T-helper 17 cell (primary cell): ENCODE measurements around the gene ABCG1. TPM values are rescaled to one million over a fixed set of nuclear protein-coding genes. Genes with fewer than 3 reads are reported as not detected.
"Not testable (repeated sequence)": the region's sequence is repeated elsewhere in the genome, so short reads cannot be mapped to it uniquely, and the experiment has no call there.

ENCODE experiments used
- ATAC-seq: fragments of 150-1000 bp; cut with Tn5 transposase; 2 replicates; pipeline ENCODE4 v1.10.0; 2021; ENCODE audit warnings: mild to moderate bottlenecking, moderate library complexity
- DNase-seq, 3 donors: peaks; one replicate each; pipeline versions ENCODE4 v3.0.0 to v3.0.0-alpha.2; 2020 to 2021
- H3K9me3 ChIP-seq: one replicate; pipeline ENCODE4 v1.7.0; 2013; ENCODE audit warnings: low read length, mild to moderate bottlenecking; ENCODE audit not compliant: control insufficient read depth, poor library complexity, severe bottlenecking
- H3K27ac Mint-ChIP-seq: one replicate; pipeline ENCODE4 v1.8.0; 2022; ENCODE audit warnings: mild to moderate bottlenecking, moderate library complexity, mixed read lengths
- H3K27me3 Mint-ChIP-seq: one replicate; pipeline ENCODE4 v1.8.0; 2022; ENCODE audit warnings: mixed read lengths
- H3K36me3 Mint-ChIP-seq: one replicate; pipeline ENCODE4 v1.8.0; 2022; ENCODE audit warnings: low read depth, mixed read lengths
- H3K4me1 Mint-ChIP-seq: one replicate; pipeline ENCODE4 v1.8.0; 2022; ENCODE audit warnings: mild to moderate bottlenecking, mixed read lengths
- H3K4me3 Mint-ChIP-seq: one replicate; pipeline ENCODE4 v1.8.0; 2022; ENCODE audit warnings: mild to moderate bottlenecking, moderate library complexity, mixed read lengths
- total RNA-seq, 4 donors: library from RNA in 2 of 4; stranded (reverse) in 2 of 4; gene quantifications; one replicate each; pipeline ENCODE4 v1.2.3 and lab custom pipeline; 2022 to 2026

ABCG1 gene
- total RNA-seq (10 to 100 TPM; 43.4 to 75.0 TPM), total RNA-seq (lab: John Stamatoyannopoulos, UW) (14.6 to 29.7 reads per million in 2 donors)

GRCh38 chr21:42218836-42219605 is at the start of gene ABCG1:
ABCG1 (plus strand) TSS chr21:42219140; CDS start chr21:42219263, 123 bp downstream.
- ATAC-seq = peak; percentile 44
- H3K9me3 ChIP-seq = no peaks in the 10 kb centered on the region
- H3K27me3 Mint-ChIP-seq = no peaks in the 10 kb centered on the region
- DNase-seq = peak; percentile 49 to 59 (median 56)
- peak within 1 kb of the TSS; percentile 99 for H3K27ac Mint-ChIP-seq
- H3K36me3 Mint-ChIP-seq = peaks cover 5% of the 10 kb centered on the region
- H3K4me3 Mint-ChIP-seq = peak within 1 kb of the TSS; percentile 96
- peaks cover 29% of the 10 kb centered on the region for H3K4me1 Mint-ChIP-seq

DNA sequence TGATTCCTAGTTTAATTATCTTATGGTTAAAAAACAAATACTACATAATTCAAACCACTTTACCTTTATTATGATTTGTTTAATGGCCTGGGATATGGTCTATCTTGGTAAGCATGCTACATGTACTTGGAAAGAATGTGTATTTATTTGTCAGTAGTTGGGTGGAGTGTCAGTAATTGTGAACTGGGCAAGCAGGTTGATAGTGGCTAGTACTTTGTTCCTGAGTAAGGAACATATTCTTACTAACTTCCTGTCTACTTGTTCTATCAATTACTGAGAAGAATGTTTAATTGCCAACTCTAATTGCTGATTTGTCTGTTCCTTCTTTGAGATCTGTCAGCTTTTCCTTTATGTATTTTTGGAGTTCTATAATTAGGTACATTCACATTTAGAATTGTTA is 49.2 kb upstream of the ABCG1 start:
- ATAC-seq = no peak
- Mint-ChIP-seq H3K27ac (no peak overlapping the region), H3K4me3 (no peak overlapping the region), H3K27me3 (no peaks in the 10 kb centered on the region), H3K4me1 (peaks cover 3% of the 10 kb centered on the region), H3K36me3 (no peaks in the 10 kb centered on the region)
- DNase-seq = no peak
- no peaks in the 10 kb centered on the region for H3K9me3 ChIP-seq

GRCh38 chr21:42171091-42172053 is 47.6 kb upstream of the ABCG1 start:
- no peak for ATAC-seq
- Mint-ChIP-seq H3K4me1 (peaks cover 3% of the 10 kb centered on the region), H3K27ac (peak overlapping the region; percentile 79), H3K4me3 (no peak overlapping the region), H3K36me3 (no peaks in the 10 kb centered on the region), H3K27me3 (no peaks in the 10 kb centered on the region)
- no peak for DNase-seq
- H3K9me3 ChIP-seq = no peaks in the 10 kb centered on the region

DNA sequence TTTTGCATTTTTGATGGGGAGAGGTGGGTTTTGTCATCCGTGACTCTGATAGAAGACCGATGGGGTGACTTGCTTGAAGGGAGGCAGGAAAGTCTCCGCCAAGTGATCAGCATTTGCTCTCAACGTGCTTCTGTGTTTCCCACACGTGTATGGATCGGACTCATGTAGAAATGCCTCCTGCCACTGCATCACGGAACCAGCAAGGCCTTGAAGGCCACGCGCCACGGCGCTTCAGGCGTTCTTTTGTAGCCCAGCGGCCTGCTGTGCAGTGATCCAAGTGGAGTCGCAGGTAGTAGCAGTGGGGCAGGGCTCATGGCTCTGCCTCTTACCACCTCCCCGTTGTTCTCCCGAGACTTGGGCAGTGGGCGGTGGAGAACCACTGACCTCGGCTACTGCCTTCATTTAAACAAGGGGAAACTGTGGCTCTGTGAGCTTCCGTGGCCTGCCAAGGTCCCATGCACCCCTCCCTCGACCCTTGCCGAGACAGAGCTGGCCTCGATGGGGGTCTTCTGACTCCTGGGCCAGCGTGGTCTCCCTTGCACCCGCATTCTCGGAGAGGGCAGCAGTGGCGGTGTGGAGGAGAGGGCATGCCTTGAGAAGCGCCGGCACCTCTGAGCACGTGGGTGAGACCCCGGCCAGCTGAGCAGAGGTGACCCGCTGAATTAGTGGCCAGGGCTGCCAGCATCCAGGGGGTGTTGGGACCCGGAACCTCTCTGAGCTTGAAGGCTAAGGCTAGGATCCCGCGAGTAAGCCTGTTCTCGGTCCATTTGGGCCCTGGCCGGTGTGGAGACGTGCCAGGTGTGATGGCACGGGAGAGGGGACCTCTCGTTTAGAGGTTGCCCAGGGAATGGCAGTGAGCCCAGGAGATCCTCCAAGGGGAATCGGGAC is 46.1 kb upstream of the ABCG1 start:
- Mint-ChIP-seq H3K27ac (no peak overlapping the region), H3K4me3 (no peak overlapping the region), H3K27me3 (no peaks in the 10 kb centered on the region), H3K36me3 (no peaks in the 10 kb centered on the region), H3K4me1 (peaks cover 3% of the 10 kb centered on the region)
- no peaks in the 10 kb centered on the region for H3K9me3 ChIP-seq
- DNase-seq (no peak), ATAC-seq (no peak)

DNA sequence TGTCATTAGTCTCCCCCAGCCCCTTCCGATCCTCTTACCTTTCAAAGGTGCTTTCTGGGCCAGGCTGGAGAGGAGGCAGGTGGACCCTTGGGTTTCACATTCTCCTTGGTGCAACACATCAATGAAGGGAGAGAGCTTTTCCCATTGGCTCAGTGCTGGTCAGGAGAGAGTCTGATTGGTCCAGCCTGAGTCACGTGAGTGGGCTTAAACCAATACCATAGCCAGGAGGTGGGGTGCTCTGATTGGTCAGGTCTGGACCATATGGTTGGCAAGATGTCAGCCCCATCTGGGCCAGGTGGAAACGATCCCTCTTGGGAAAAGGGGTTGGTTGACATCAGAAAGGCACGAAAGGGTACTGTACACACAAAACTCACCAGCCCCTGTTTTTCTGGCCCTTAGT is 44.8 kb upstream of the ABCG1 start:
- H3K27me3 Mint-ChIP-seq = no peaks in the 10 kb centered on the region
- H3K27ac Mint-ChIP-seq = no peak overlapping the region
- DNase-seq (no peak), ATAC-seq (no peak)
- no peak overlapping the region for H3K4me3 Mint-ChIP-seq
- H3K9me3 ChIP-seq = no peaks in the 10 kb centered on the region
- H3K4me1 Mint-ChIP-seq = peaks cover 3% of the 10 kb centered on the region
- no peaks in the 10 kb centered on the region for H3K36me3 Mint-ChIP-seq

DNA sequence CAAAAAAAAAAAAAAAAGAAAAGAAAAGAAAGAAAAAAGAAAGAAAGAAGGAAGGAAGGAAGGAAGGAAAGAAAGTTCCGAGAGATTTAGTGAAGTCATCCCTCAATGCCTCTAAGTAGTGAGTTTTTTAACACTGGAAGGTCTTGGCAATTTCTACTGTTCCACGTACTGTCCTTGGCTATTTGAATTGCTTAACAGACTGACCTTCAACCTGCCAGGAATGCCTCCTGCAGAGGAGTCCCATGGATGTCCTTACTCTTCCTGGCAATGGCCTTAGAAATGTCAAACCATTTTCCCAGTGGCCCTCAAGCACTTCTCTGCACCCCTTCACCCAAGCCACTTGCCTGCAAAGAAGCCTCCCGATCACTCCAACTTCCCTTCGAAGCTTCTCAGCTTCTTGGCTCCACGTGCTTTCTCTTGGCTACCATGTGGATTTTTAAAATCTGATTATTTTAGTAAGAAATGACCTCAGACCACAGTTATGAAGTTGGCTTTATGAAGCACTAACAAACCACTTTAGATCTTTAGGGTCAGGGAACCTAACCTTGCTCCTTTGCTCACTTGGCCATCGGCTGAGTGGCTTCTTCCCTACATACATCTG is 43.7 kb upstream of the ABCG1 start:
- Mint-ChIP-seq H3K27ac (no peak overlapping the region), H3K27me3 (no peaks in the 10 kb centered on the region), H3K36me3 (no peaks in the 10 kb centered on the region), H3K4me3 (no peak overlapping the region), H3K4me1 (no peaks in the 10 kb centered on the region)
- ATAC-seq = no peak
- no peaks in the 10 kb centered on the region for H3K9me3 ChIP-seq
- DNase-seq = no peak

- Mint-ChIP-seq H3K27ac (no peak overlapping the region), H3K4me1 (no peaks in the 10 kb centered on the region), H3K36me3 (no peaks in the 10 kb centered on the region), H3K4me3 (no peak overlapping the region), H3K27me3 (no peaks in the 10 kb centered on the region)
- no peak for ATAC-seq
- no peak for DNase-seq
- no peaks in the 10 kb centered on the region for H3K9me3 ChIP-seq
These were observed 42.1 kb upstream of the ABCG1 start for GRCh38 chr21:42176859-42177258.

DNA sequence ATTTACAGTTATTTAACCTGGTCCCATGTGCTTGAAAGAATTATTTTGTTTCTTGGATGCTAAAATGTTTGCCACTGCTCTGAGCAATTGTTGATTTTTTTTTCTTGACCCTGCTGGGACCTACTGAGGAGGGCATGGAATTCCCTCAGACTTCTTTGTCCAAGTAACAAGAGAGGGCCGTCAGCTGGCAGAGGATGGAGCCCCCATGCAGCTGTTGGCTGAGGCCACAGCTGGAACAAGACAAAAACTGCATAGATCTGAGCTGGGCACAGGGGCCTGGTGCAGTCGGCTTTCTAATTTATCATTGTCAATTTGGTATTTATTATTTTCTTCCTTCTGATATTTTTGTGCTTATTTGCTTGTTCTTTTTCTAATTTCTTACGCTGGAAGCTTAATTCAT is 39.6 kb upstream of the ABCG1 start:
- H3K27ac Mint-ChIP-seq = no peak overlapping the region
- no peak overlapping the region for H3K4me3 Mint-ChIP-seq
- H3K9me3 ChIP-seq = no peaks in the 10 kb centered on the region
- DNase-seq (no peak), ATAC-seq (no peak)
- H3K27me3 Mint-ChIP-seq = no peaks in the 10 kb centered on the region
- no peaks in the 10 kb centered on the region for H3K4me1 Mint-ChIP-seq
- H3K36me3 Mint-ChIP-seq = no peaks in the 10 kb centered on the region

- DNase-seq, ATAC-seq, H3K4me1 Mint-ChIP-seq, H3K27ac Mint-ChIP-seq, H3K36me3 Mint-ChIP-seq, H3K27me3 Mint-ChIP-seq, H3K9me3 ChIP-seq, H3K4me3 Mint-ChIP-seq: not testable (repeated sequence)
These were observed 38.9 kb upstream of the ABCG1 start for GRCh38 chr21:42180001-42180400.

- ATAC-seq (no peak), DNase-seq (no peak)
- Mint-ChIP-seq H3K4me3 (no peak overlapping the region), H3K36me3 (no peaks in the 10 kb centered on the region), H3K4me1 (peaks cover 26% of the 10 kb centered on the region), H3K27me3 (no peaks in the 10 kb centered on the region), H3K27ac (no peak overlapping the region)
- H3K9me3 ChIP-seq = no peaks in the 10 kb centered on the region
These were observed 36.1 kb upstream of the ABCG1 start for GRCh38 chr21:42182713-42183371.

DNA sequence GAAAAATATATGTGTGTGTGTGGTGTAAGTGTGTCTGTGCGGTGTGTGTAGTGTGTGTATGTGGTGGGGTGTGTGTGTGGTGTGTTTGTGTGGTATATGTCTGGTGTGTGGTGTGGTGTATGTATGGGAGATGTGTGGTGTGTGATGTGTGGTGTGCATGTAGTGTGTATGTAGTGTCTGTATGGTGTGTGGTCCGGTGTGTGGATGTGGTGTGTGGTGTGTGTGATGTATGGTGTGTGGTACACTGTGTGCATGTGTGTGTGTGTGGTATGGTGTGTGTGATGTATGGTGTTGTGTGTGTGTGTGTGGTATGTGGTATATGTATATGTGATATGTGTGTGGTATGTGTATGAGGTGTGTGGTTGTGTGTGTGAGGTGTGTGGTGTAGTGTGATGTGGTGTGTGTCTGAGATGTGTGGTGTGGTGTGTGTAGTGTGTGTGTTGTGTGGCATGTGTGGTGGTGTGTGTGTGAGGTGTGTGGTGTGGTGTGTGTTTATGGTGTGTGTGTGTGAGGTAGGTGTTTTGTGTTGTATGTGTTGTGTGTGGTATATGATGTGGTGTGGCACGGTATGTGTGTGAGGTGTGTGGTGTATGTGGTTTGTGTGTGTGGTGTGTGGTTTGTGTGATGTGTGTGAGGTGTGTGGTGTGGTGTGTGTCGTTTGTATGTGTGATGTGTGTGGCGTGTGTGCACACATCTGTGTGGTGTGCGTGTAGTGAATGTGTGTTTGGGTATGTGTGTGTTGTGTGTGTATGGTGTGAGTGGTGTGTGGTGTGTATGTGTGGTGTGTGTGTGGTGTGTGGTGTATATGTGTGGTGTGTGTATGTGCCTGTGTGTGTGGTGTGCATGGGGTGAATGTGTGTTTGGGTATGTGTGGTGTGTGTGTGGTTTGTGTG is 35.3 kb upstream of the ABCG1 start:
- H3K9me3 ChIP-seq = no peaks in the 10 kb centered on the region
- no peaks in the 10 kb centered on the region for H3K27me3 Mint-ChIP-seq
- no peak overlapping the region for H3K4me3 Mint-ChIP-seq
- no peaks in the 10 kb centered on the region for H3K36me3 Mint-ChIP-seq
- peaks cover 34% of the 10 kb centered on the region for H3K4me1 Mint-ChIP-seq
- ATAC-seq (no peak), DNase-seq (no peak)
- no peak overlapping the region for H3K27ac Mint-ChIP-seq
